ENCODE results near the gene CCNI.

GRCh38 chr4:77020017-77020416 lies 55.8 kb downstream of the CCNI start:
- TF ChIP-seq CCDC6 (CRISPR knock-in tag; IDR thresholded peaks at IDR 0.05) (no peak), ZNF800 (CRISPR knock-in tag; IDR thresholded peaks at IDR 0.05) (no peak), USF2 (IDR thresholded peaks at IDR 0.05; ENCODE audit: low read depth, low read length) (no peak), USF2 (CRISPR knock-in tag; IDR thresholded peaks at IDR 0.05; ENCODE audit: borderline replicate concordance) (no peak), ZNF446 (CRISPR knock-in tag; IDR thresholded peaks at IDR 0.05) (no peak), NFE2L1 (CRISPR knock-in tag; IDR thresholded peaks at IDR 0.05; ENCODE audit: borderline replicate concordance) (no peak), FOSL1 (CRISPR knock-in tag; IDR thresholded peaks at IDR 0.05; ENCODE audit: borderline replicate concordance) (no peak), ZNF224 (CRISPR knock-in tag; IDR thresholded peaks at IDR 0.05) (no peak), KDM1A (CRISPR knock-in tag; IDR thresholded peaks at IDR 0.05) (no peak), ZZZ3 (CRISPR knock-in tag; IDR thresholded peaks at IDR 0.05; ENCODE audit: borderline replicate concordance) (no peak), ZNF280B (CRISPR knock-in tag; IDR thresholded peaks at IDR 0.05; ENCODE audit: borderline replicate concordance) (no peak), PRDM10 (CRISPR knock-in tag; IDR thresholded peaks at IDR 0.05; ENCODE audit: low read depth) (no peak), POLR2A (IDR thresholded peaks at IDR 0.05; ENCODE audit: insufficient read depth in 1 of 2, low read depth in 2 of 2, low read length in 2 of 2) (no peak), TCF12 (IDR thresholded peaks at IDR 0.05) (no peak), TCF12 (CRISPR knock-in tag; IDR thresholded peaks at IDR 0.05) (no peak)
